ENCODE results near the gene CPSF3. TPM values are rescaled to one million over a fixed set of nuclear protein-coding genes. Genes with fewer than 3 reads are reported as not detected.
A peak's percentile ranks its signal among the peaks of the same experiment; 100 is the strongest.

CPSF3 gene
- total RNA-seq, 1 experiment from 2014 or later, result 61.5 TPM

DNA sequence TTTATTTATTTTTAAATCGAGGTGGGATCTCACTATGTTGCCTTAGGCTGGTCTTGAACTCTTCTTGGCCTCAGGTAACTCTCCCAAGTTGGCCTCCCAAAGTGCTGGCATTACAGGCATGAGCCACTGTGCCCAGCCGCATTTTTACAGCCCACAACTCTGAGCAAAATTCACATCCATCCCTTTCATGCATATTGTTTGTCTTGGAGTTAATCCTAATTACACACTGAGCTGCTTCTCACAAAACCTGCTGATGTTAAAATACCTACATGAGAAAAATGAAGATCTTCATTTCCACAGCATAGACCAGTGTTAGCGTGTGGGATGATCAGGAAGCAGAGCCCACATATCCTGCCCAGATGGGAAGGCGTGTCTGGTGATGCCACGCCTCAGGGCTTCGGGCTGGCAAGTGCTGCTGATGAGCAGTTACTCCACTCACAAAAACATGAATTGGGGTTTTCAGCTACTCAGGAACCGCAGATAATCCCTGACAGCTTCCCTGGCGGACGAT lies 14.8 kb upstream of the CPSF3 start:
- Histone ChIP-seq H3F3A (ENCODE audit: insufficient read depth, low read depth) (peaks cover 55% of the 10 kb centered on the region), H3K79me2 (ENCODE audit: low read depth) (no peaks in the 10 kb centered on the region), H3K36me3 (ENCODE audit: low read depth) (peaks cover 28% of the 10 kb centered on the region), H3K27me3 (ENCODE audit: insufficient read depth, low read depth) (no peaks in the 10 kb centered on the region), H2AFZ (no peak overlapping the region), H3K9me2 (ENCODE audit: insufficient read depth) (no peaks in the 10 kb centered on the region), H3K9me3 (ENCODE audit: insufficient read depth, low read depth) (no peaks in the 10 kb centered on the region), H3K27ac (no peak overlapping the region), H3K4me3 (no peak overlapping the region), H3K4me1 (replicated peaks; ENCODE audit: insufficient read depth) (peaks cover 8% of the 10 kb centered on the region), H4K20me1 (ENCODE audit: insufficient read depth) (no peaks in the 10 kb centered on the region; the same call in 1 of the 2 replicates), H3K4me2 (no peak overlapping the region)
- POLR2A ChIA-PET (ENCODE audit: unreplicated experiment), result interaction anchor here (0.7 kb wide), 1 partner anchor 266 kb away, joined by 6 read pairs; no protein-coding TSS in a partner anchor
- TF ChIP-seq EZH2 (IDR thresholded peaks at IDR 0.05; ENCODE audit: low read depth), result no peak
- TF ChIP-seq, protein P1, sequence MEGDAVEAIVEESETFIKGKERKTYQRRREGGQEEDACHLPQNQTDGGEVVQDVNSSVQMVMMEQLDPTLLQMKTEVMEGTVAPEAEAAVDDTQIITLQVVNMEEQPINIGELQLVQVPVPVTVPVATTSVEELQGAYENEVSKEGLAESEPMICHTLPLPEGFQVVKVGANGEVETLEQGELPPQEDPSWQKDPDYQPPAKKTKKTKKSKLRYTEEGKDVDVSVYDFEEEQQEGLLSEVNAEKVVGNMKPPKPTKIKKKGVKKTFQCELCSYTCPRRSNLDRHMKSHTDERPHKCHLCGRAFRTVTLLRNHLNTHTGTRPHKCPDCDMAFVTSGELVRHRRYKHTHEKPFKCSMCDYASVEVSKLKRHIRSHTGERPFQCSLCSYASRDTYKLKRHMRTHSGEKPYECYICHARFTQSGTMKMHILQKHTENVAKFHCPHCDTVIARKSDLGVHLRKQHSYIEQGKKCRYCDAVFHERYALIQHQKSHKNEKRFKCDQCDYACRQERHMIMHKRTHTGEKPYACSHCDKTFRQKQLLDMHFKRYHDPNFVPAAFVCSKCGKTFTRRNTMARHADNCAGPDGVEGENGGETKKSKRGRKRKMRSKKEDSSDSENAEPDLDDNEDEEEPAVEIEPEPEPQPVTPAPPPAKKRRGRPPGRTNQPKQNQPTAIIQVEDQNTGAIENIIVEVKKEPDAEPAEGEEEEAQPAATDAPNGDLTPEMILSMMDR (conservative IDR thresholded peaks at IDR 0.05), result no peak
- CTCF ChIA-PET, result no interaction called here
- intact Hi-C loops (cut with micrococcal nuclease; ENCODE audit: unreplicated experiment), result no loop called here
- BruUV-seq (replicated peaks), result no TSS peak
- DNase-seq, result peak in 1 of 2 experiments; percentile 53

DNA sequence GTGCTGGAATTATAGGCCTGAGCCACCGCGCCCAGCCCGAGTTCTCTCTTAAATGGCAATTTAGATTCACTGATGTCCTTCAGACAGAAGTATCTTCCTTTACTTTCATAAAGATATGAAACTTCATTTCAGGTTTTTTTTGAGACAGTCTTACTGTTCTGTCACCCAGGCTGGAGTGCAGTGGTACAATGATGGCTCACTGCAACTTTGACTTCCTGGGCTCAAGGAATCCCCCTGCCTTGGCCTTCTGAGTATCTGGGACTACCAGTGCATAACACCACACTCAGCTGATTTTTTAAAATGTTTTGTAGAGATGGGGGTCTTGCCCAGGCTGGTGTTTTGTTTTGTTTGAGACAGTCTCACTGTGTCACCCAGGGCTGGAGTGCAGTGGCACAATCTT lies 13.3 kb upstream of the CPSF3 start:
- Histone ChIP-seq H3K79me2 (ENCODE audit: low read depth) (no peaks in the 10 kb centered on the region), H4K20me1 (ENCODE audit: insufficient read depth) (no peaks in the 10 kb centered on the region; the same call in 1 of the 2 replicates), H3K27me3 (ENCODE audit: insufficient read depth, low read depth) (no peaks in the 10 kb centered on the region), H3F3A (ENCODE audit: insufficient read depth, low read depth) (peaks cover 41% of the 10 kb centered on the region), H3K4me2 (no peak overlapping the region), H3K4me3 (no peak overlapping the region), H3K4me1 (replicated peaks; ENCODE audit: insufficient read depth) (no peaks in the 10 kb centered on the region; the same call in 1 of the 2 replicates), H2AFZ (no peak overlapping the region), H3K9me3 (ENCODE audit: insufficient read depth, low read depth) (no peaks in the 10 kb centered on the region), H3K9me2 (ENCODE audit: insufficient read depth) (no peaks in the 10 kb centered on the region), H3K27ac (no peak overlapping the region), H3K36me3 (ENCODE audit: low read depth) (peaks cover 21% of the 10 kb centered on the region)
- intact Hi-C loops (cut with micrococcal nuclease; ENCODE audit: unreplicated experiment), result no loop called here
- POLR2A ChIA-PET (ENCODE audit: unreplicated experiment), result no interaction called here
- CTCF ChIA-PET, result no interaction called here
- no TSS peak for BruUV-seq (replicated peaks)
- no peak for DNase-seq
- TF ChIP-seq, protein P1 (conservative IDR thresholded peaks at IDR 0.05), result no peak
- no peak for TF ChIP-seq EZH2 (IDR thresholded peaks at IDR 0.05; ENCODE audit: low read depth)

DNA sequence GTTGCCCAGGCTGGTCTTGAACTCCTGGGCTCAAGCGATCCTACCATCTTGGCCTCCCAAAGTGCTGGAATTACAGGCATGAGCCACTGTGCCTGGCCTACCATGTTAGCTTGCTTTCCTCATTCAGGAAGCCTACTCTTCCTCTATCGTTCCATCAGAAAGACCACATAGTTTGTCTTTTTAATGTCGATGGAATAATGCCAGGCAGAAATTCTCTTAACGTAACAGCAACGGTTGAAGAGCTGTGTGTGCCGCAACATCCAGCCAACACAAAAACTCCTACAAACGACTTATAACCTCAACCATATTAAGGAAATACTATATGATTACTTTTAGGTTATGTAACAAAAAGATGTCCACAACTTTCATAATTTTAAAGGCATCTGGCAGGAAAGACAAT lies 10.7 kb upstream of the CPSF3 start:
- CTCF ChIA-PET, result no interaction called here
- no peak for DNase-seq
- Histone ChIP-seq H3K4me1 (replicated peaks; ENCODE audit: insufficient read depth) (no peaks in the 10 kb centered on the region; the same call in 1 of the 2 replicates), H3K9me3 (ENCODE audit: insufficient read depth, low read depth) (no peaks in the 10 kb centered on the region), H3K27ac (no peak overlapping the region), H2AFZ (no peak overlapping the region), H3K27me3 (ENCODE audit: insufficient read depth, low read depth) (no peaks in the 10 kb centered on the region), H3K4me2 (no peak overlapping the region), H3K36me3 (ENCODE audit: low read depth) (peaks cover 11% of the 10 kb centered on the region), H3K9me2 (ENCODE audit: insufficient read depth) (no peaks in the 10 kb centered on the region), H3K79me2 (ENCODE audit: low read depth) (peaks cover 15% of the 10 kb centered on the region; the same call in 1 of the 2 replicates), H3F3A (ENCODE audit: insufficient read depth, low read depth) (peaks cover 24% of the 10 kb centered on the region), H3K4me3 (no peak overlapping the region), H4K20me1 (ENCODE audit: insufficient read depth) (no peaks in the 10 kb centered on the region)
- BruUV-seq (replicated peaks), result no TSS peak
- intact Hi-C loops (cut with micrococcal nuclease; ENCODE audit: unreplicated experiment), result no loop called here
- POLR2A ChIA-PET (ENCODE audit: unreplicated experiment), result no interaction called here
- TF ChIP-seq, protein P1 (conservative IDR thresholded peaks at IDR 0.05), result no peak
- TF ChIP-seq EZH2 (IDR thresholded peaks at IDR 0.05; ENCODE audit: low read depth), result no peak
